Tibial artery (tissue), 4 donors: ENCODE data around the gene EHD3.

Experiments used
- DNase-seq, 2 donors: peaks; one replicate each; pipeline ENCODE4 v3.0.0-alpha.2; 2019
- H3K27ac ChIP-seq, 2 donors: fragments of 200-600 bp; sonication (generic) in 1 of 2; 1 replicate in 1 of 2; 2 replicates in 1 of 2; pipeline ENCODE4 v1.5.1; 2018 to 2019; ENCODE audit warnings: mild to moderate bottlenecking in 1 of 2
- H3K27me3 ChIP-seq, 2 donors: fragments of 200-600 bp; sonication (generic) in 1 of 2; one replicate each; pipeline versions ENCODE4 v1.5.1 to v1.6.0; 2016 to 2019
- H3K36me3 ChIP-seq, 3 donors: fragments of 200-600 bp; sonication (generic) in 2 of 3; one replicate each; pipeline ENCODE4 v1.5.1; 2016 to 2019; ENCODE audit warnings: mild to moderate bottlenecking in 2 of 3
- H3K4me1 ChIP-seq, 4 donors: fragments of 200-600 bp; sonication (generic) in 2 of 4; 1 replicate in 3 of 4; 2 replicates in 1 of 4; pipeline ENCODE4 v1.5.1; 2016 to 2019
- H3K4me3 ChIP-seq, 2 donors: fragments of 200-600 bp; sonication (generic) in 1 of 2; 1 replicate in 1 of 2; 2 replicates in 1 of 2; pipeline ENCODE4 v1.5.1; 2018 to 2019; ENCODE audit warnings: mild to moderate bottlenecking in 2 of 2
- H3K9me3 ChIP-seq, 3 donors: fragments of 200-600 bp; sonication (generic) in 1 of 3; one replicate each; pipeline ENCODE4 v1.5.1; 2016 to 2019
- CTCF ChIP-seq, 2 experiments: fragments of 200-600 bp in 1 of 2; fragments of 450-650 bp in 1 of 2; IDR thresholded peaks; one replicate each; pipeline ENCODE4 v1.5.1; 2017 to 2019; ENCODE audit warnings: antibody characterized with exemption in 2 of 2, mild to moderate bottlenecking in 1 of 2, moderate library complexity in 1 of 2
- intact Hi-C: fragments of 100-400 bp; cut with DNase I; formaldehyde crosslinking; loops from one replicate; pipeline ENCODE4 v1.15.0; 2023; ENCODE audit warnings: low total_unique reads

The EHD3 gene

GRCh38 chr2:31302940-31303563 is 69.1 kb downstream of the EHD3 start:
- intact Hi-C loops: no loop called here
- no peak for TF ChIP-seq CTCF (IDR thresholded peaks at IDR 0.05)
- Histone ChIP-seq H3K27me3 (no peaks in the 10 kb centered on the region), H3K4me3 (no peak overlapping the region), H3K27ac (peak overlapping the region; percentile 45 to 51), H3K9me3 (no peaks in the 10 kb centered on the region), H3K4me1 (peaks cover 0 to 15% (median 4%) of the 10 kb centered on the region in 4 donors), H3K36me3 (no peaks in the 10 kb centered on the region)
- DNase-seq: no peak

GRCh38 chr2:31304816-31305215 is 70.9 kb downstream of the EHD3 start:
- Histone ChIP-seq H3K9me3 (no peaks in the 10 kb centered on the region), H3K27me3 (no peaks in the 10 kb centered on the region), H3K4me3 (no peak overlapping the region), H3K36me3 (no peaks in the 10 kb centered on the region), H3K4me1 (peaks cover 0 to 11% (median 2%) of the 10 kb centered on the region in 4 donors), H3K27ac (no peak overlapping the region)
- no peak for DNase-seq
- intact Hi-C loops: no loop called here
- TF ChIP-seq CTCF (IDR thresholded peaks at IDR 0.05): no peak

GRCh38 chr2:31312898-31313297 is 78.9 kb downstream of the EHD3 start:
- DNase-seq: no peak
- H3K9me3 ChIP-seq: no peaks in the 10 kb centered on the region
- no peak overlapping the region for H3K27ac ChIP-seq
- no peak for TF ChIP-seq CTCF (IDR thresholded peaks at IDR 0.05)
- H3K36me3 ChIP-seq: no peaks in the 10 kb centered on the region
- intact Hi-C loops: no loop called here
- H3K4me1 ChIP-seq: no peaks in the 10 kb centered on the region
- no peaks in the 10 kb centered on the region for H3K27me3 ChIP-seq
- H3K4me3 ChIP-seq: no peak overlapping the region

GRCh38 chr2:31314761-31315160 is 80.8 kb downstream of the EHD3 start:
- no peak overlapping the region for H3K4me3 ChIP-seq
- intact Hi-C loops: no loop called here
- DNase-seq: no peak
- no peaks in the 10 kb centered on the region for H3K4me1 ChIP-seq
- no peak overlapping the region for H3K27ac ChIP-seq
- H3K36me3 ChIP-seq: no peaks in the 10 kb centered on the region
- no peaks in the 10 kb centered on the region for H3K9me3 ChIP-seq
- TF ChIP-seq CTCF (IDR thresholded peaks at IDR 0.05): no peak
- no peaks in the 10 kb centered on the region for H3K27me3 ChIP-seq

GRCh38 chr2:31317396-31317795 is 83.4 kb downstream of the EHD3 start:
- no peak overlapping the region for H3K27ac ChIP-seq
- H3K4me1 ChIP-seq: peaks cover 0 to 11% (median 8%) of the 10 kb centered on the region in 4 donors
- DNase-seq: no peak
- H3K36me3 ChIP-seq: no peaks in the 10 kb centered on the region
- intact Hi-C loops: no loop called here
- H3K9me3 ChIP-seq: no peaks in the 10 kb centered on the region
- H3K4me3 ChIP-seq: no peak overlapping the region
- no peak for TF ChIP-seq CTCF (IDR thresholded peaks at IDR 0.05)
- H3K27me3 ChIP-seq: no peaks in the 10 kb centered on the region
